Kidney tubule cell (primary cell): Measurements from ENCODE around the gene BCAT1.
"Not testable (repeated sequence)": the region's sequence is repeated elsewhere in the genome, so short reads cannot be mapped to it uniquely, and the experiment has no call there.

Experiments used
- DNase-seq: peaks from one replicate; pipeline ENCODE4 v3.0.0-alpha.2; 2018; ENCODE audit warnings: low spot score

BCAT1 gene

DNA sequence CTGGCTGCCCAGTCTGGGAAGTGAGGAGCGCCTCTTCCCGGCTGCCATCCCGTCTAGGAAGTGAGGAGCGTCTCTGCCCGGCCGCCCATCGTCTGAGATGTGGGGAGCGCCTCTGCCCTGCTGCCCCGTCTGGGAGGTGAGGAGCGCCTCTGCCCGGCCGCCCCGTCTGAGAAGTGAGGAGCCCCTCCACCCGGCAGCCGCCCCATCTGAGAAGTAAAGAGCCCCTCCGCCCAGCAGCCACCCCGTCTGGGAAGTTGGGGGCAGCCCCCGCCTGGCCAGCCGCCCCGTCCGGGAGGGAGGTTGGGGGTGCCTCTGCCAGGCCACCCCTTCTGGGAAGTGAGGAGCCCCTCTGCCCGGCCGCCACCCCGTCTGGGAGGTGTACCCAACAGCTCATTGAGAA, 22.8 kb downstream of the BCAT1 start:
- DNase-seq = not testable (repeated sequence)

DNA sequence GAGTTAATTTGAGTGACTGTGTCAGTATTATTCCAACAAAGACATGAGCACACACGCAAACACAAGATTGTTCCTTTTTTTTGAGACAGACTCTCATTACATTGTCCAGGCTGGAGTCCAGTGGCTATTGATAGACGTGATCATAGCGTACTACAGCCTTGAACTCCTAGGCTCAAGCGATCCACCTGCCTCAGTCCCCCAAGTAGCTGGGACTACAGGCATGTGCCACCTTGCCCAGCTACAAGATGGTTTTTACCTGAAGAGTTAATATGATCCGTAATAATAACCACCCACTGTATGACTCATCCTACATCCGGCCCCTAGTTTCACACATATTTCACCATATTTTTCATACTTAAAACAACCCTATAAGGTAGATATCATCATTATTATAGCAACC, 26.8 kb downstream of the BCAT1 start:
- no peak for DNase-seq

DNA sequence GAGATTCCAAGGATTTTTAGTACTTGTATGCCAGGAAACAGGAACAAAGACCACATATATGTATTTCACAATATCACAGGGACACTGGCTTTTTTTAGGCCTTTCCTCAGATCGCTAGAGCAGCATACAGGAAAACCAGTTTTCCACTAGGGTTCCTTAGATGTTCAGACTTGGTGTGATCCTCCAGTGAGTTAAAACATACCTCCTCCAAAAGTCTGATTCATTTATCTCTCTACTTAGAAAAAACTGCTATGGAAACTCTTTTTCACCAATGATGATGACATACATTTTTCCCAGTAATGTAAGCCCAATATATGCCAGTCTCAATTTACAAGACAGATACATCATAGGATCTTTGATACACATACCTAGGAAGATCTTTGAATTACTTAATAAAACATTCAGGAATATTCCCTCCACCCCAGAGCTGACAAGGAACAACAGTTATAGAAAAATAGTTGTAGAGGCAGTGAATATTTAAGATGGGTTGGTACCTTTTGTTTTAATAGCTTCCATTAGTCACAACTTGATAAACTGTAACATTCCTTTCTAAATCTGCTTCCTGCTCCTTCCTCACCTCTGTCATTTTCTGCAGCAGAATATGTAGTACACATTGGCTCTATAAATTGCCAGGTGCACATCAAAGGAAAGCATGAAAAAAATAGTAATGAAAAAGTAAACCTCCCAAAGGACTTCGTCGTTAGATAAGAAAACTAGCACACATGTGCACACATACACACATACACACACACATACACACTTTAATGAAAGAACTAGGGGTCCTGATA, 27.5 kb downstream of the BCAT1 start:
- peak; percentile 12 for DNase-seq

DNA sequence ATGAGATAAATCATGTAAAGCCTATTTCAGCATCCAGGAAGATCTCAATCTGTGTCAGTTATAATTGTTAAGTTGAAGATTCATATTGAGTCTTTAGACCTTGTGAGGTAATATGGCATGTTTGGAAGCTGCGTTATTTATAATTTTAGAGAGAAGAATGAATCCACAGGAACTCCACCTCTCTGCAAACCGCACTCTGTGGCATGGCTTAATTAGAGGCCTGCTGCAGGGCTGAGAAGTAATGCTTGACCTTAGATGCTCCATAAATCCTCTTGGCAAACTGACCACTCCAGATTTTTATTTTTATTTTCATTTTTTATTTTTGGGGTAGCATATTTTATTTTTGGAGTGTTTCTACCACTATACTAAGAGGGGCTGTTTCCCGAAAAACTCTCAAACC, 28.8 kb downstream of the BCAT1 start:
- no peak for DNase-seq

DNA sequence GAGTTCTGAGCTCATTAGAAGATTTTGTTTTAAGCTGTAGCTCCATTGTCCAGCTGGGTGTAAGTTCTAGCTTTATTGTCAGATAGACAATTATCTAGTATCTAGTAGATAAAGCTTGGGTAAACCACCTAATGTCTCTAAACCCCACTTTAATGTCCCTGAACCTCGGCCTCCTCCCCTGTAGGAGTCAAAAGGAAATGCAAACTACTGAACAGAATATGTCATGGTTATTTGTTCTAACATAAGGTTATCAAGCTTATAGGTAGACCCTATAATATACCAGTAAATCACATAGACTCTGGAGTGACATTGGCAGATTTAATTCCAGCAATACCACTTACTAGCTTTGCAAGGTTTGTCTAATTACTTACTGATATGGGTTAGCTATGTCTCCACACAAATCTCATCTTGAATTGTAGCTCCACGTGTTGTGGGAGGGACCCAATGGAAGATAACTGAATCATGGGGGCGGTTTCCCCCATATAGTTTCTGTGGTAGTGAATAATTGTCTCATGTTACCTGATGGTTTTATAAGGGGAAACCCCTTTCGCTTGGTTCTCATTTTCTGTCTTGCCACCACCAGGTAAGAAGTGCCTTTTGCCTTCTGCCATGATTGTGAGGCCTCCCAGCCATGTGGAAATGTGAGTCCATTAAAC, 29.4 kb downstream of the BCAT1 start:
- DNase-seq = no peak

DNA sequence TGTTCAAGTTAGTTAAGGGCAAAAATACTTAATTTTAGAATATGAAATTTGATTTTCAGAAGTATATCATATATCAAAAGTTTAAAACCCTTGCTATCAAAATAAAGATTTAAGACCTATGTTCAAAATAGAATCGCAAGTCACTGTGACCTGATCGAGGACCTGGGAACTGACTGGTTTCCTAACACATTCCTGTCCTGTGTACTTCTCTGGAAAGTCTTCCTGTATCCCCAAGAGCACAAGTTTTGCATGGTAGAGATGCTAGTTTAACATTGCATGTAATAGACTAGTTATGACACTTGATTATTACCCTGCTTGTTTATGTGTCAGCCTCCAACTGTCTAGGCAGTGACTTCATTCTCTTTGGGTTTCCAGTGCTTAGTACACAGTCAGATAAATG, 30.3 kb downstream of the BCAT1 start:
- DNase-seq = no peak

DNA sequence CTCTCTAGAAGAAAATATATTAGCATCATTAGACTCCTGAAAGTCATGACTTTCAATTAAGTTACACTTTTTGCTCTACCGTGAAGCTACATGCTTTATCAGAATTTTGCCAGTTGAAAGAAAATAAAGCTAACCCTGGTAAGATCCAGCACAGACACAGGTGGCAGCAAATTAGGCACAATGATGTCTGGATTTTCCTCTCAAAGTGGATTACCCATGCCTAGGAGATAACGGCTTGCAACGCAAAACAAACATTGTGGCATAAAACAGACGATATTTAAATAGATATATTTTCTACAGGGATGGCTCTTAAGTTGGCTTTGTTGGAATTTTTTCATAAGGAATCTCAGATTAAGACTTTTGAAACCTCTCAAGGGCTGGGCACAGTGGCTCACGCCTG, 33.4 kb downstream of the BCAT1 start:
- no peak for DNase-seq

DNA sequence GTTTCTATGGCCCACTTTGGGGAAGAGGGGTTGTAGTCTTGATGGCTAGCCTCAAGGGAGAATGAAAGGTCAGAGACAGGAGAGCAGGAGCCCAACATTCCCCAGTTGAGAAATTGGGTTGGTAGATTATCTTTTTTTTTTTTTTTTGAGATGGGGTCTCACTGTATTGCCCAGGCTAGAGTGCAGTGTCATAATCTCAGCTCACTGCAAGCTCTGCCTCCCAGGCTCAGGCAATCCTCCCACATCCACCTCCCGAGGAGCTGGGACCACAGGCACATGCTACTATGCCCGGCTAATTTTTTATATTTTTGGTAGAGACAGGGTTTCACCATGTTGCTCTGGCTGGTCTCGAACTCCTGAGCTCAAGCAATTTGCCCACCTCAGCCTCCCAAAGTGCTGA, 34.9 kb downstream of the BCAT1 start:
- DNase-seq = no peak

DNA sequence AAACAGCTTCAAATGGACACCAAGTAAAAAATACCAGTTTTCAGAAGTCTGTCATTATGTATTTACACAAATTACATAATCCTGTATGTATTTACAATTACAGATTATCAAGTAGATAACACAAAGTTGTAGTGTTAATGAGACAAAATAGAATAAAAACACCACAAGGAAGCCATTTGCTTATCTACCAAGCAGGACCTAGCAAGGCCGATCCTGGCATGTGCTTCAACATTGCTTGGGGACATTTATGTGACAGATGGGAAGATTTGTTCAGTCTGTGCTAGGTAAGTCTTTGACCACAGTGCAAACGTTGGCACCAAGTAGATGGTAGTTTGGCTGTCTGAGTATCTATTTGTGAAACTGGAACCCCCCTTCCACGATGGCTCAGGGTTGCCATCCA, 35.8 kb downstream of the BCAT1 start:
- DNase-seq = no peak

DNA sequence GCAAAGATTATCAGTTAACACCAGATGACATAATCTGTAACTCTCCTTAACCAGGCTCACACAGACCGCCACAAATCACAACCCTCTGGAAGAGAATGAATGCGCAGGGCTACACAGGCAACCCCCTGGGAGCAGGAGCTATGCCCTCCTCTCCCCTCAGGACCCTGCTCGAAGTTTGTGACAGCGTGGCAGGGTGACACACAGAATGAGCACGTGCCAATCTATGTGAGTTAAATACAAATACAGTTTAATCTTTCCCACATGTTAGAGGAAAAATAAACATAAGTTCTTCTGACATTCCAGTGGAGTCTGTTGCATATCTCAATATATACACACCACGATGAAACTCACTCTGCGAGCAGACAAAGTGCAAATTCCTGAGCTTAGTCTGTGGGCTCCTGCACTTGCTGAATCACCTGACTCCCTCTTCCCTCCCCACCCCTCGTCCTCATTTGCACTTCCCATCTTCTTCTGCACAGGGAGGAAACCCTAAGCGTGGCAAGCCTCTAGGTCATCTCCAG, 37.6 kb downstream of the BCAT1 start:
- peak; percentile 79 for DNase-seq

DNA sequence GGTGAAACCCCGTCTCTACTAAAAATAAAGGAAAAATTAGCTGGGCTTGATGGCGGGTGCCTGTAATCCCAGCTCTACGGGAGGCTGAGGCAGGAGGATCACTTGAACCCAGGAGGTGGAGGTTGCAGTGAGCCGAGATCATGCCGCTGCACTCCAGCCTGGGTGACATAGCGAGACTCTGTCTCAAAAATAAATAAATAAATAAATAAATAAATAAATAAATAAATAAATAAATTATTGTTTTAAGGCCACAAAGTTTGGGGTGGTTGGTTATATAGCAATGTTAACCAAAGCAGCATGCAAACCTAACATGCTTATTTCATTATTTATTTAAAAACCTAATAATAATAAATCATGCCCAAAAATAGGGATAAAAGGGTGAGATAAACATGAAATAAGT, 38.7 kb downstream of the BCAT1 start:
- not testable (repeated sequence) for DNase-seq

DNA sequence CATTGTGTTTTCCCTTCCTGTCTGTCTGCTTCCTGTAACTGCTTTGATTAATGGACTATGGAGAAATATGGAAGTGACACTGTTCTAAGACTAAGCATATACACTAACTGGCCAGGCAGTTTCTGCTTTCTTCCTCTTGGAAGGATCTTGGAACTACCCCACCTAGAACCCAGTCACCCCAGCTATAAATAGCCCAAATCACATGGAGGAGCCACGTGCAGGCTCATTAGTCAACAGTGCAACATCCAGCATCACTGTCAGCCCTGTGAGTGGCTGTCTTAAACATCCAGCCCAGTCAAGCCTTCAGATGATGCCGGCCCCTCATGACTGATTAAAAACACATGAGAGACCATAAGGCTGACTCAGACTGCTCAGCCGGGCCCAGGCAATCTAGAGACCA, 39.2 kb downstream of the BCAT1 start:
- DNase-seq = peak; percentile 98

DNA sequence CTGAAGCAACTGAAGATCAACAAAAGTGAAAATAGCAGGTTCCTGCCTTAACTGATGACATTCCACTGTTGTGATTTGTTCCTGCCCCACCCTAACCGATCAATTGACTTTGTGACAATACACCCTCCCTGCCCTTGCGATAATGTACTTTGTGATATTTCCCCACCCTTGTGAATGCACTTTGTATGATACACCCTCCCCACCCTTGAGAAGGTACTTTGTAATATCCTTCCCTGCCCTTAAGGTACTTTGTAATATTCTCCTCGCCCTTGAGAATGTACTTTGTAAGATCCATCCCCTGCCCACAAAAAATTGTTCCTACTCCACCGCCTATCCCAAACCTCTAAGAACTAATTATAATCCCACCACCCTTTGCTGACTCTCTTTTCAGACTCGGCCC, 41.4 kb downstream of the BCAT1 start:
- no peak for DNase-seq

DNA sequence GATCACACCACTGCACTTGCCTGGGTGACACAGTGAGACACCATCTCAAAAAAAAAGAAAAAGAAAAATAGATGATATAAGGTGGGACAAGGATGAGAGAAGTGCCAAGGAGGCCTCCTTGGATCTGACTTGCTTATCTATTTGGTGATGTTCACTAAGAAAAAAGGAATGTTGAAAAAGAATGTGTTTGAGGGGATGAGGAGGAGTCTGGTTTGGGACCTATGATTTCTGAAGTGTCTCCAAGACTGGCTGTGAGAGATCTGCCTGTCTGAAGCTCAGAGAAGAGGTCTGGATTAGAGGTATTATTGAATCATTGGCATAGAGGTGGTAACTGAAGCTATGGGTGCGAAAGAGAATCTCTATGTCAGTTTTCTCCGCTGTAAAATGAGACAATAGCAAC, 42.8 kb downstream of the BCAT1 start:
- no peak for DNase-seq

DNA sequence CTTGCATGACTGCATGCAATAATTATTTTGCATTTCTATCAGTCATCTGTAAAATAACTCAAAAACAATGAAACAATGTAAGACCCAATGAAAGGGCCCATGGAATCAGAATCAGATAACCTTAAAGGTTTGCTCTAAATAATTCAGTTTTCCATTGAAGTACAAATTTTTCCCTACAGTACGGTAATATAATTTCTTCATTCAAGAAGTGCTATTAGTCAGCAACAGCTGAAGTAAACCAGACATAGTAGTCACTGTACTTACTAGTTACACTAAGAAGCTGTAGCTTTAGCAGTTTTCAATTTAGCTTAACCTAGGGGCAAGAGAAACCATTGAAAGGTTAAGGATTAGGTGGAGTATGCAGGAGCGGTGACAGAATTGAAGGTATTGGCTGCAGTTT, 43.5 kb downstream of the BCAT1 start:
- DNase-seq = no peak

DNA sequence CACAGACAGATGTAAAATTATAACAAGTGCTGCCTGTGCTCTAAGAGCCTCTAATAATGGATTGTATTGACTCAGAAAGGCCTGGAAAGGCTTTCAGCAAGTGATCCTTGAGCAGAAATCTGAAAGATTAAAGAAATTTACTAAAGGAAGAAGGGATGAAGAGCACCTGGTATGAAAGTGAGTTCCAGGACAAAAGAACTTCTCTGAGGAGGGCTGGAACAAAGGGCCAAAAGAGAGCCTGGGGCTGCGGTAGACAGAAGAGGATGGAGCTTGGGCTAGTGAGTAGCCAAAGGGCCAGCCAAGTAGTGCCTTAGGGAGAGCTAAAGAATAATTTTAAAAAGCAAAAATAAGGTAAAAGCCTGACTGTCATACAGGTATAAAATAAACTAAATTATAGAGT, 44.0 kb downstream of the BCAT1 start:
- DNase-seq = no peak

DNA sequence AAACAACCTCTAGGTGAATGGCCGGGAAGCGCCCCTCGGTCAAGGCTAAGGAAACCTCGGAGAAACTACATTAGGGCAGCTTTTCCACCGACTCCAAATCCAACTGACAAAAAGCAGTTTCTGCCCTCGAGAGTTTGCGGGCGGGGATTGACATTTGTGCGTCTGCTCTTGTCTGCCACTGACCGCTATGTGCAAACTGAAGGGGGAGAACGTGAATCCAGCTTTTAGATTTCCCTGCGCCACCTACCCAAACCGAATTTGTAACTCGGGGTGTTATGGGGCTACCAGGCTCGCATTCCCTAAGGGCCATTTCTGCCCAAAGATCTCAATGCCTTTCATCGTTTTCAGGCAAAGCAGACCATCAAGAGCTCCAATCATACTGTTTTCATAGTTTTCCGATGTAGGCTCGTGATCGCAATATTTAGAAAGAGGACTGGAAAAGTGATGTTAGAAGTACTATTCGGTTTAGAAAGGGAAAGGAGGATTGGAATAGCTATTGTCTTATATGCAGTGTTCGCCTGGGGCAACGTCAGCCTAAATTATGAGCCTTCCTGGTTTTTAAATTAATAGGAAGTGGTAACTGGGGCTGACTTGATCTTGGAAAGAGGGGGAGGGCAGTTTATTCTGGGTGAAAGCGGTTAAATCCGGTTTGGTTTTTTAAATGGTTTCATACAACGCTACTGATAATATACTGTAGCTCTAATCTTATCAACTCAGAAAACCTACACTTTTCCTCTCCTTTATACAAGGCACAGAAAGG, 45.4 kb downstream of the BCAT1 start:
- DNase-seq = no peak

DNA sequence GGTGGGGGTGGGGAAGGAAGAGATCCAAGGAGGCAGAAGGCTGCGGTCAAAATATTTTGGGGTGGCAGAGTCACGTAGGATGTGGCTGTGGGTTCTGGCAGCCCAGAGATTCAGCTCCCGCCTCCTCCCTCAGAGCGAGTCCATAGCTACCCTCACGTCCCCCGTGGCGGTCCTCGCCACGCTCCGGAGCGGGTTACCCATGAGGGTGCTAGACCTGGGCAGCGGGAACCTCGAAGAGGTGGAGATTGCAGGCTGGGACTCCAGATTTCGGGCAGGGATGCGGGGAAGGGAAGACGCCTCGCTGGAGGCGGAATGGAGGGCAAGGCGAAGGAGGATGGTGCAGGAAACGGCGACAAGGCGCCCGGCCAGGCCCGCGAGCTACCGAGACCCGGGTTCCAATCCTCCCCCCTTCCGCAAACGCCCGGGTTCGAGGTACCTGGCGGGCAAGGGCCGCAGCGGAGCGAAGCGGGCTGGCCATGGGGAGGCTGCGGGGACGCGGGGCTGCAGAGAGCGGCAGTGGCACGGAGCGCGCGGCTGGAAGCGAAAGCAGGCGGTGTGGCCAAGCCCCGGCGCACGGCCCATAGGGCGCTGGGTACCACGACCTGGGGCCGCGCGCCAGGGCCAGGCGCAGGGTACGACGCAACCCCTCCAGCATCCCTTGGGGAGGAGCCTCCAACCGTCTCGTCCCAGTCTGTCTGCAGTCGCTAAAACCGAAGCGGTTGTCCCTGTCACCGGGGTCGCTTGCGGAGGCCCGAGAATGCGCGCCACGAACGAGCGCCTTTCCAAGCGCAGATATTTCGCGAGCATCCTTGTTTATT, 46.2 kb downstream of the BCAT1 start:
- DNase-seq = peak; percentile 30

DNA sequence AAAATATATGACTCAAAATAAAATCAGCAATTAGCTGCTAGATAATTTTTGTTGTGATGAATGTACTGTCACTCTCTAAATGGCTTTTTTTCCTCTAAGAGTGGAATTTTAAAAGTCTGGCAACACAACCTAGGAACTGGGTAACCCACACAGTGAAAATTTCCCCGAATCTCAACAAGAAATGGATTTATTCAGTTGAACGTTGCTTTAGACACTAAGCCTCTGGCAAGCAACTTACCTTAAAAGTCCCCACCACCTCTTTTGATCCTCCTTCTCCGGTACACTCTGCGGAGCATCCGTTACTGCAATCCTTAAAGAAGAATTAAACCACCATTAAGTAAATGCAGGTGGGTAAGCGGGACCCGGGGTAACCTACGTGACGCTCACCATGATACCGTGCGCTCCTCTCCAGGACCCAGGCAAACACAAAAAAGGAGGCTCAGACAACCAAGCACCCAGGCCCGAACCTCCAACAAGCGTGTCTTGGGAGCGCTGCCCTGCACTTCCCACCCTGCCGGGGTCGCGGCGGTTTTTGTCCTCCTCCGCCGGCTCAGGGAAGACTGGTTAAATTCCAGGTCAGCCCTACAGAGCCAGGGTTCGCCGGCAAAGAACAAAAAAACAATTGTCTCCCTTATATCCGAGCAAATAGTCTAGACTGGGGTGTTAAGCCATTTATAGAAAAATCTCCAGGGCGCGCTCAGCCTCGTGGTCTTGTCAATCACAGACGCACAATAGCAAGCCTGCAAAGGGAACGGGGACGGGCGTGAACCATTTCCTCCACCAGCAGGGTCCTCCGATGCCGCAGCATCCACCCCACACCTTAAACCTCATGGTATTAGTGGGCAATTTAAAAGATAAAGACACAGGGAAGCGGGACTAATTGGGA, 47.1 kb downstream of the BCAT1 start:
- DNase-seq = peak; percentile 13

DNA sequence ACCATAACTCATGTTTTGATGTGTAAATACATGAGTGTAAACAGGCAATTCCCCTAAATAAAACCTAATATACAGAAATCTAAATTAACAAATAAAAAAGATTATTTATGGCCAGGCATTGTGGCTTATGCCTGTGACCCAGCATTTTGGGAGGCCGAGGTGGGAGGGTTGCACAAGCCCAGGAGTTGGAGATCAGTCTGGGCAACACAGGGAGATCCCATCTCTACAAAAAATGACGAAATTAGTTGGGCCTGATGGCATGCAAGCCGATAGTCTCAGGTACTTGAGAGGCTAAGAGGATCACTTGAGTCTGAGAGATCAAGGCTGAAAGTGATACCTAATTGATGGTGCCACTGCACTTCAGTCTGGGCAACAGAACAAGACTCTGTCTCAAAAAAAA, 48.7 kb downstream of the BCAT1 start:
- no peak for DNase-seq

DNA sequence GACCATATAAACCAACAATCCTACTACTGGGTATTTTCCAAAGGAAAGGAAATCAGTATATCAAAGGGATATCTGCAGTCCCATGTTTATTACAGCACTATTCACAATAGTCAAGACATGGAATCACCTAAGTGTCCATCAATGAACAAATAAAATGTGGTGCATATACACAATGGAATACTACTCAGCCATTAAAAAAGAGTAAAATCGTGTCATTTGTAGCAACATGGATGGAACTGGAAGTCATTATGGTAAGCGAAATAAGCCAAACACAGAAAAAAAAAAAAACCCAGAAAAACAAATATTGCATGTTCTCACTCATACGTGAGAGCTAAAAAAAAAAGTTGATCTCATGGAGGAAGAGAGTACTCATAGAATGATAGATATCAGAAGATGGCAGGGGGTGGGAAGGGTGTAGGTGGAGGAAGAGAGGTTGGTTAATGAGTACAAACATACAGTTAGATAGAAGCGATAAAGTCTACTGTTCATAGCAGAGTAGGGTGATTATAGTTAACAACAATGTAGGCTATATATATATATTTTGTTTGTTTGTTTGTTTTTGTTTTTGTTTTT, 49.3 kb downstream of the BCAT1 start:
- DNase-seq = no peak
